PFSK-1 (cell line): ENCODE results near the gene RNPEP.

Experiments used
- FOXP2 ChIP-seq: optimal IDR thresholded peaks from 2 replicates; pipeline ENCODE3; 2011; ENCODE audit warnings: borderline replicate concordance, control low read depth, inconsistent platforms; ENCODE audit not compliant: insufficient read depth; ENCODE audit errors: extremely low read length, extremely low read depth
- POLR2AphosphoS5 ChIP-seq: IDR thresholded peaks from 2 replicates; pipeline ENCODE4 v1.6.1; 2012; ENCODE audit warnings: low read depth, mild to moderate bottlenecking, control low read depth, low read length, moderate library complexity
- SIN3A ChIP-seq: IDR thresholded peaks from 2 replicates; pipeline ENCODE4 v1.6.1; 2012; ENCODE audit warnings: mild to moderate bottlenecking, low read length, moderate library complexity, borderline replicate concordance; ENCODE audit not compliant: insufficient read depth
- TAF1 ChIP-seq: IDR thresholded peaks from 2 replicates; pipeline ENCODE4 v1.6.1; 2012; ENCODE audit warnings: low read length, control low read depth, borderline replicate concordance; ENCODE audit not compliant: insufficient read depth
- TF ChIP-seq, protein P1 (sequence below), 2 experiments: IDR thresholded peaks; 2 replicates each; pipeline versions ENCODE4 v1.6.1 to v1.8.0; 2011 to 2012; ENCODE audit warnings: low read depth in 2 of 2, low read length in 2 of 2, control low read depth in 1 of 2, inconsistent platforms in 1 of 2, mild to moderate bottlenecking in 1 of 2, moderate library complexity in 1 of 2; ENCODE audit not compliant: insufficient read depth in 1 of 2

RNPEP gene

GRCh38 chr1:202054094-202054493 lies 71.6 kb downstream of the RNPEP start:
- TF ChIP-seq TAF1 = no peak
- TF ChIP-seq POLR2AphosphoS5 = no peak
- TF ChIP-seq SIN3A = no peak
- TF ChIP-seq FOXP2 = no peak
- TF ChIP-seq, protein P1, sequence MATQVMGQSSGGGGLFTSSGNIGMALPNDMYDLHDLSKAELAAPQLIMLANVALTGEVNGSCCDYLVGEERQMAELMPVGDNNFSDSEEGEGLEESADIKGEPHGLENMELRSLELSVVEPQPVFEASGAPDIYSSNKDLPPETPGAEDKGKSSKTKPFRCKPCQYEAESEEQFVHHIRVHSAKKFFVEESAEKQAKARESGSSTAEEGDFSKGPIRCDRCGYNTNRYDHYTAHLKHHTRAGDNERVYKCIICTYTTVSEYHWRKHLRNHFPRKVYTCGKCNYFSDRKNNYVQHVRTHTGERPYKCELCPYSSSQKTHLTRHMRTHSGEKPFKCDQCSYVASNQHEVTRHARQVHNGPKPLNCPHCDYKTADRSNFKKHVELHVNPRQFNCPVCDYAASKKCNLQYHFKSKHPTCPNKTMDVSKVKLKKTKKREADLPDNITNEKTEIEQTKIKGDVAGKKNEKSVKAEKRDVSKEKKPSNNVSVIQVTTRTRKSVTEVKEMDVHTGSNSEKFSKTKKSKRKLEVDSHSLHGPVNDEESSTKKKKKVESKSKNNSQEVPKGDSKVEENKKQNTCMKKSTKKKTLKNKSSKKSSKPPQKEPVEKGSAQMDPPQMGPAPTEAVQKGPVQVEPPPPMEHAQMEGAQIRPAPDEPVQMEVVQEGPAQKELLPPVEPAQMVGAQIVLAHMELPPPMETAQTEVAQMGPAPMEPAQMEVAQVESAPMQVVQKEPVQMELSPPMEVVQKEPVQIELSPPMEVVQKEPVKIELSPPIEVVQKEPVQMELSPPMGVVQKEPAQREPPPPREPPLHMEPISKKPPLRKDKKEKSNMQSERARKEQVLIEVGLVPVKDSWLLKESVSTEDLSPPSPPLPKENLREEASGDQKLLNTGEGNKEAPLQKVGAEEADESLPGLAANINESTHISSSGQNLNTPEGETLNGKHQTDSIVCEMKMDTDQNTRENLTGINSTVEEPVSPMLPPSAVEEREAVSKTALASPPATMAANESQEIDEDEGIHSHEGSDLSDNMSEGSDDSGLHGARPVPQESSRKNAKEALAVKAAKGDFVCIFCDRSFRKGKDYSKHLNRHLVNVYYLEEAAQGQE (IDR thresholded peaks at IDR 0.05; ENCODE audit: insufficient read depth in 1 of 2, low read depth in 2 of 2, low read length in 2 of 2) = no peak
